ENCODE results near the gene KIF16B.
A peak's percentile ranks its signal among the peaks of the same experiment; 100 is the strongest.

- TF ChIP-seq CTCF (tag by site-specific recombination; IDR thresholded peaks at IDR 0.05) (no peak; the same call in 1 of the 2 replicates), KLF10 (tag by site-specific recombination; IDR thresholded peaks at IDR 0.05) (0 out of 2 replicates have a peak, but pooled peaks have one; percentile 27), ZNF548 (tag by site-specific recombination; IDR thresholded peaks at IDR 0.05) (no peak), ZNF24 (tag by site-specific recombination; IDR thresholded peaks at IDR 0.05) (no peak)
These were observed at the start of gene KIF16B for GRCh38 chr20:16573001-16573965.

All from HEK293 (cell line).